Measurements from ENCODE around the gene FOXN3. TPM values are rescaled to one million over a fixed set of nuclear protein-coding genes. Genes with fewer than 3 reads are reported as not detected.
A peak's percentile ranks its signal among the peaks of the same experiment; 100 is the strongest.

FOXN3 gene
- total and polyA plus RNA-seq, 8 donors: 43.5 to 80.7 (median 49.1) TPM

GRCh38 chr14:89165189-89166181 is 251.5 kb downstream of the FOXN3 start:
- DNase-seq (peak in 1 of 4 donors; percentile 28), ATAC-seq (peak; percentile 71)
- Histone ChIP-seq H3K4me1 (peaks cover 8 to 20% of the 10 kb centered on the region in 2 donors), H3K27me3 (no peaks in the 10 kb centered on the region), H3K27ac (peak overlapping the region; percentile 43 to 81), H3K9me3 (no peaks in the 10 kb centered on the region), H3K4me3 (peak overlapping the region in 1 of 2 donors; percentile 20), H3K36me3 (peaks cover 0 to 15% of the 10 kb centered on the region in 2 donors)
- intact Hi-C loops (cut with DNase I): no loop called here
- no peak for TF ChIP-seq CTCF (IDR thresholded peaks at IDR 0.05)

DNA sequence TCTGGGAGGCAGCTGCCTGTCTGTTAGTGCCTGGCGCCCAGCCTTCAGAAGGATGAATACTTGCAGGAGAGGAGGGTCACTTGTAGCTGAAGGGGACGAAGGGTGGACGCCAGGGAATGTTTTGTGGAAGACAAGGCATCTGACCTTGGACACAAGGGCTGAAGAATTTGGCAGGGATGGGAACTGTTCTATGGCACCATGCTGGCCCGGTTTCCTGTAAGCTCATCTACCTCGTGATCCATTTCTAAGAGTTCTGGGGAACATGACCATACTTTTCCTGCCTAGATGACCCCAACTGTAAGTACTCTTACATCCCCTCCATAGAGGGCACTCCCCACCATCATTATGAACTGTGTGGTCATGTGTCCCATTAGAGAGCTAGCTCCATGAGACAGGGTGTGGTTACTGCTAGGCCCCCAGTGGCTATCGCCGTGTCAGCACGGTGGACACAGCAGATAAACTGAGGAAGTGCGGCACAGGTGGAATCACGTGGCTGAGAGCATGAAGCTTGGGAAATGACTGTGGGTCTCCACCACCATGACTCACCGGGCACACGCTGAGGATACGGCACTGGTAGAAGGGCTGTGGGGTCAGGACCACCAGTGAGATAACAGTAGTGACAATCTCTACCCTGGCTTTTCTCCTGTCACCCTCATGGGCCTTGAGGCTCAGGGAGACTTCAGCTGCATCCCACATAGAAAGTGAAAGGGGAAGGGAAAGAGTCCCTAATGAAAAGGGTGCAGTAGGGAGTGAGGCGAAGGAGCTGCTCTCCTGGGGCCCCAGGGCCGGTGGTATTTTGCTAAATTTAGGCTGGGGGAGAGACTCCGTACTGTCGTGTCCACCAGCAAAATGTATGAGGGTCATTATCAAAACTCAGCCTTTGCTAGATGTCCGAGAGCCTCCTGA is 252.6 kb downstream of the FOXN3 start:
- Histone ChIP-seq H3K27ac (peak overlapping the region; percentile 43 to 81), H3K36me3 (peaks cover 0 to 20% of the 10 kb centered on the region in 2 donors), H3K4me1 (peaks cover 8 to 20% of the 10 kb centered on the region in 2 donors), H3K4me3 (peak overlapping the region in 1 of 2 donors; percentile 20), H3K9me3 (no peaks in the 10 kb centered on the region), H3K27me3 (no peaks in the 10 kb centered on the region)
- no peak for DNase-seq
- peak; percentile 32 for ATAC-seq
- TF ChIP-seq CTCF (IDR thresholded peaks at IDR 0.05): no peak
- intact Hi-C loops (cut with DNase I): no loop called here

GRCh38 chr14:89163031-89163636 is 253.9 kb downstream of the FOXN3 start:
- intact Hi-C loops (cut with DNase I): no loop called here

GRCh38 chr14:89162586-89162985 is 254.4 kb downstream of the FOXN3 start:
- ATAC-seq (no peak), DNase-seq (no peak)
- Histone ChIP-seq H3K9me3 (no peaks in the 10 kb centered on the region), H3K36me3 (peaks cover 0 to 22% of the 10 kb centered on the region in 2 donors), H3K27ac (no peak overlapping the region), H3K4me1 (peaks cover 8 to 20% of the 10 kb centered on the region in 2 donors), H3K4me3 (no peak overlapping the region), H3K27me3 (no peaks in the 10 kb centered on the region)
- intact Hi-C loops (cut with DNase I): no loop called here
- no peak for TF ChIP-seq CTCF (IDR thresholded peaks at IDR 0.05)

More at GRCh38 chr14:89163031-89163636, 253.9 kb downstream of the FOXN3 start:
- no peak overlapping the region for H3K4me3 ChIP-seq
- H3K4me1 ChIP-seq: peaks cover 8 to 20% of the 10 kb centered on the region in 2 donors
- H3K36me3 ChIP-seq: peaks cover 0 to 22% of the 10 kb centered on the region in 2 donors
- H3K9me3 ChIP-seq: no peaks in the 10 kb centered on the region
- H3K27me3 ChIP-seq: no peaks in the 10 kb centered on the region
- no peak for ATAC-seq
- no peak for TF ChIP-seq CTCF (IDR thresholded peaks at IDR 0.05)
- no peak overlapping the region for H3K27ac ChIP-seq
- DNase-seq: no peak

Data from left lung (tissue), 10 donors.